ENCODE measurements around the gene RHOH.
"Not testable (repeated sequence)": the region's sequence is repeated elsewhere in the genome, so short reads cannot be mapped to it uniquely, and the experiment has no call there.

The RHOH gene, protein sequence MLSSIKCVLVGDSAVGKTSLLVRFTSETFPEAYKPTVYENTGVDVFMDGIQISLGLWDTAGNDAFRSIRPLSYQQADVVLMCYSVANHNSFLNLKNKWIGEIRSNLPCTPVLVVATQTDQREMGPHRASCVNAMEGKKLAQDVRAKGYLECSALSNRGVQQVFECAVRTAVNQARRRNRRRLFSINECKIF

DNA sequence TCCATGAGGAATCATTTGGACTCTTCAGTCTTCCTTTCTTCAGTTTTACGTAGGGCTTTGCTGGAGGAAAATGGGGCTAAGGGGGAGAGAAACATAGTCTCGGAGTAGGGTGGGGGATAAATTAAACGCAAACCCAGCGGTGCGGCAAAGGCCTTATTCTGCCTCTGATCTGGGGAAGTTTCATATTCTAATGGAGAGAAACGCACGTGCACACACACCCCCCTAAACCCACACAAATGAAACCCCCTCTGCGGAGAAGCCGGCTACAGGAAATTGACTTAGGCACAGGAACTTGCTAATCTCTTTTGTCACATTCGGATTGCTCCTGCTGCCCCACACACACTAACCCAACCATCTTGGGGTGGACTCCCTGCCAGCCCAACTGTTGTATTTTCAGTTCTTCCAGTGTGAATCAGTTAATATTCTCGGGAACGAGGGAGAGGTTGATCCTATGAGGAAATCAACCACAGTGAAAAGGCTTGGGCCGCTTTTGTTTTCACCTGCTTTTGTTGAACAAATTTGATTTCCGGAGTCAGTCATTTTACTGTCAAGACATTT is at the start of gene RHOH:
TSS of gene RHOH (plus strand) at position 308 of the 558 bp plus-strand sequence. CDS start 46,356 bp downstream, outside the sequence.
- in situ Hi-C loops (cut with HindIII; ENCODE audit: low pct_ligation_motif_present, low sequenced_read_pairs) = no loop called here
- no peaks in the 10 kb centered on the region for H3K36me3 ChIP-seq (replicated peaks)
- H3K27ac ChIP-seq = no peak within 1 kb of the TSS
- H3K4me3 ChIP-seq (ENCODE audit: low read depth, low read length) = no peak within 1 kb of the TSS
- no peaks in the 10 kb centered on the region for H3K27me3 ChIP-seq (replicated peaks)
- DNase-seq = no peak
- TF ChIP-seq, protein P1, sequence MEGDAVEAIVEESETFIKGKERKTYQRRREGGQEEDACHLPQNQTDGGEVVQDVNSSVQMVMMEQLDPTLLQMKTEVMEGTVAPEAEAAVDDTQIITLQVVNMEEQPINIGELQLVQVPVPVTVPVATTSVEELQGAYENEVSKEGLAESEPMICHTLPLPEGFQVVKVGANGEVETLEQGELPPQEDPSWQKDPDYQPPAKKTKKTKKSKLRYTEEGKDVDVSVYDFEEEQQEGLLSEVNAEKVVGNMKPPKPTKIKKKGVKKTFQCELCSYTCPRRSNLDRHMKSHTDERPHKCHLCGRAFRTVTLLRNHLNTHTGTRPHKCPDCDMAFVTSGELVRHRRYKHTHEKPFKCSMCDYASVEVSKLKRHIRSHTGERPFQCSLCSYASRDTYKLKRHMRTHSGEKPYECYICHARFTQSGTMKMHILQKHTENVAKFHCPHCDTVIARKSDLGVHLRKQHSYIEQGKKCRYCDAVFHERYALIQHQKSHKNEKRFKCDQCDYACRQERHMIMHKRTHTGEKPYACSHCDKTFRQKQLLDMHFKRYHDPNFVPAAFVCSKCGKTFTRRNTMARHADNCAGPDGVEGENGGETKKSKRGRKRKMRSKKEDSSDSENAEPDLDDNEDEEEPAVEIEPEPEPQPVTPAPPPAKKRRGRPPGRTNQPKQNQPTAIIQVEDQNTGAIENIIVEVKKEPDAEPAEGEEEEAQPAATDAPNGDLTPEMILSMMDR (IDR thresholded peaks at IDR 0.05; ENCODE audit: low read depth, low read length, missing control alignments) = no peak

DNA sequence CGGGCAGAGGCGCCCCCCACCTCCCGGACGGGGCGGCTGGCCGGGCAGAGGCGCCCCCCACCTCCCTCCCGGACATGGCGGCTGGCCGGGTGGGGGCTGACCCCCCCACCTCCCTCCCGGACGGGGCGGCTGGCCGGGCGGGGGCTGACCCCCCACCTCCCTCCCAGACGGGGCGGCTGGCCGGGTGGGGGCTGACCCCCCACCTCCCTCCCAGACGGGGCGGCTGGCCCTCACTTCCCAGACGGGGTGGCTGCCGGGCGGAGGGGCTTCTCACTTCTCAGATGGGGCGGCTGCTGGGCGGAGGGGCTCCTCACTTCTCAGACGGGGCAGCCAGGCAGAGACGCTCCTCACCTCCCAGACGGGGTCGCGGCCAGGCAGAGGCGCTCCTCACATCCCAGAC is 49.3 kb upstream of the RHOH start:
- in situ Hi-C loops (cut with HindIII; ENCODE audit: low pct_ligation_motif_present, low sequenced_read_pairs); H3K27ac ChIP-seq; H3K4me3 ChIP-seq (ENCODE audit: low read depth, low read length); H3K27me3 ChIP-seq (replicated peaks); DNase-seq; H3K36me3 ChIP-seq (replicated peaks): not testable (repeated sequence)

DNA sequence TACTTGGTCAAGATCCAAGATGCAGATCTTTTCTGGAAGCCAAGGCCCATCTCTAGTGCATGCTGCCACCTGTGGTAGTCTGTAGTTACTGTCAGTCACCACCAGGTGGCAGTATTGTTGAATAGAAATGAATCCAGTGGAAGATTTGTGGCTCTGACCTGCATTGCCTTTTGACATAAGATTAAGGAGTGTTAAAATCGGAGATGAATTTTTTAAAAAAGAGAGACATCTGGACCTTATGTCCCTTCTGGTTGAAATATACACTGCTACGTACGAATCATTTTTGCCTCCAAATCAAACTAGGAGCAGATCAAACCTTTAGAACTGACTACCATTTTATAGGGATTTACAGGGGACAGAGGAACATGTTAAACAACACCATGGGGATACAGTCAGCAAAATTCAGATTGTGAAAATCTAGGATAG is 46.9 kb upstream of the RHOH start:
- in situ Hi-C loops (cut with HindIII; ENCODE audit: low pct_ligation_motif_present, low sequenced_read_pairs) = no loop called here
- H3K36me3 ChIP-seq (replicated peaks) = no peaks in the 10 kb centered on the region
- peak; percentile 57 for DNase-seq
- no peaks in the 10 kb centered on the region for H3K27me3 ChIP-seq (replicated peaks)
- TF ChIP-seq, protein P1 (IDR thresholded peaks at IDR 0.05; ENCODE audit: low read depth, low read length, missing control alignments) = peak; percentile 76
- H3K4me3 ChIP-seq (ENCODE audit: low read depth, low read length) = no peak overlapping the region
- no peak overlapping the region for H3K27ac ChIP-seq

DNA sequence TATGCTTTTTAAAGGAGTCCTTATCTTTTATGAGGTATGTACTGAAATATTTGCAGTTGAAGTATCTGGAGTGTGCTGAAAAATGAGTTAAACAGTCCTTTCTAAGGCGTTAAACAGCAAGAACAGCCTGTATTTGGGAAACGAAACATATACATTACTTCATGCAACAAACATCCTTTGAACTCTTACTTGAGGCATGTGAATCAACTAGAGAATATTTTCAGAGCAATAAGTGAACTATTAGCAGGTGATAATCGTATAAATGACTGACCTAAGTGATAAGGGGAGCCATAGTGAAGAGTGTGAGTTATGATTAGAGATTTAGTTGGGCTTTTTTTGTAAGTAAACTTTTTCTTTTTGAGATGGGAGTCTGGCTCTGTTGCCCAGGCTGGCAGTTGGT is 45.9 kb upstream of the RHOH start:
- Histone ChIP-seq H3K27ac (no peak overlapping the region), H3K36me3 (replicated peaks) (no peaks in the 10 kb centered on the region), H3K4me3 (ENCODE audit: low read depth, low read length) (no peak overlapping the region), H3K27me3 (replicated peaks) (no peaks in the 10 kb centered on the region)
- in situ Hi-C loops (cut with HindIII; ENCODE audit: low pct_ligation_motif_present, low sequenced_read_pairs) = no loop called here
- TF ChIP-seq, protein P1 (IDR thresholded peaks at IDR 0.05; ENCODE audit: low read depth, low read length, missing control alignments) = no peak
- no peak for DNase-seq

DNA sequence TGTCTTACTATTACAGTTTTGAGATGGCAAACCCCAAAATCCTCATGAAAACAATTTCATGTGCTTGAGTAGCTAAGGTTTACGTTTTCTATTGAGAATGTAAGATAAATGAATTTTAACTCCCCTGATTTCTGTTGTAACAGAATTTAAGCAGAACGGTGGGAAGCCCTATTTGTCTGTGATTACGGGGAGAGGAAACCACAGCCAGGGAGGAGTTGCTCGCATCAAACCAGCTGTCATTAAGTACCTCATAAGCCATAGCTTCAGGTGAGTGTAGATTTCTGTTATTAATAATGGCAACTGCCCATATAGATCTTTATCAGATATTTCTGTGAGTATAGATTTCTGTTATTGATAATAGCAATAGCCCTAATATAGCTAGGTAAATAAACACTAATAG is 44.2 kb upstream of the RHOH start:
- TF ChIP-seq, protein P1 (IDR thresholded peaks at IDR 0.05; ENCODE audit: low read depth, low read length, missing control alignments) = no peak
- Histone ChIP-seq H3K27ac (no peak overlapping the region), H3K4me3 (ENCODE audit: low read depth, low read length) (no peak overlapping the region), H3K27me3 (replicated peaks) (no peaks in the 10 kb centered on the region), H3K36me3 (replicated peaks) (no peaks in the 10 kb centered on the region)
- no peak for DNase-seq
- in situ Hi-C loops (cut with HindIII; ENCODE audit: low pct_ligation_motif_present, low sequenced_read_pairs) = no loop called here

DNA sequence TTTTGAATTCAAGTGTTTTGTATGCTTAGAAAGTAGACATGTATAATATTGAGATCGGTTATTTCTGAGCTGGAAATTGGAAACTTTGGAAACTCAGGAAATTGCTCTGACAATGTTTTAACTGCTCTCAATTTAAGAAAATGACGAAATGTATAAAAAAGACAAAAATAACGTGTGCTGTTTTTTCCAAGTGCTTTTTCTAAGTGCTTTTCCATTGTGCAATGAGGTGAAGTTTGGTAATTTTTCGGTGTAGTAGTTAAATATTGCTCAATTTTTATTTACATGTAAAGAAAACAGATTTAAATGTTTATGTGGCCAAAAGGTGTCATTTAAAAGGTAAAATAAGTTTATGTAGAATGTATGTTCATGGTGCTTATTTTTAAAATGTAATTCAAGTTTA is 39.4 kb upstream of the RHOH start:
- Histone ChIP-seq H3K27ac (no peak overlapping the region), H3K36me3 (replicated peaks) (no peaks in the 10 kb centered on the region), H3K27me3 (replicated peaks) (no peaks in the 10 kb centered on the region), H3K4me3 (ENCODE audit: low read depth, low read length) (no peak overlapping the region)
- TF ChIP-seq, protein P1 (IDR thresholded peaks at IDR 0.05; ENCODE audit: low read depth, low read length, missing control alignments) = no peak
- DNase-seq = no peak
- in situ Hi-C loops (cut with HindIII; ENCODE audit: low pct_ligation_motif_present, low sequenced_read_pairs) = no loop called here

Data from brain microvascular endothelial cell (primary cell).